ENCODE results near the gene ELMOD3. TPM values are rescaled to one million over a fixed set of nuclear protein-coding genes. Genes with fewer than 3 reads are reported as not detected.
"Not testable (repeated sequence)": the region's sequence is repeated elsewhere in the genome, so short reads cannot be mapped to it uniquely, and the experiment has no call there.

ELMOD3 gene
- total RNA-seq, 1 experiment from 2014 or later: 18.1 TPM

DNA sequence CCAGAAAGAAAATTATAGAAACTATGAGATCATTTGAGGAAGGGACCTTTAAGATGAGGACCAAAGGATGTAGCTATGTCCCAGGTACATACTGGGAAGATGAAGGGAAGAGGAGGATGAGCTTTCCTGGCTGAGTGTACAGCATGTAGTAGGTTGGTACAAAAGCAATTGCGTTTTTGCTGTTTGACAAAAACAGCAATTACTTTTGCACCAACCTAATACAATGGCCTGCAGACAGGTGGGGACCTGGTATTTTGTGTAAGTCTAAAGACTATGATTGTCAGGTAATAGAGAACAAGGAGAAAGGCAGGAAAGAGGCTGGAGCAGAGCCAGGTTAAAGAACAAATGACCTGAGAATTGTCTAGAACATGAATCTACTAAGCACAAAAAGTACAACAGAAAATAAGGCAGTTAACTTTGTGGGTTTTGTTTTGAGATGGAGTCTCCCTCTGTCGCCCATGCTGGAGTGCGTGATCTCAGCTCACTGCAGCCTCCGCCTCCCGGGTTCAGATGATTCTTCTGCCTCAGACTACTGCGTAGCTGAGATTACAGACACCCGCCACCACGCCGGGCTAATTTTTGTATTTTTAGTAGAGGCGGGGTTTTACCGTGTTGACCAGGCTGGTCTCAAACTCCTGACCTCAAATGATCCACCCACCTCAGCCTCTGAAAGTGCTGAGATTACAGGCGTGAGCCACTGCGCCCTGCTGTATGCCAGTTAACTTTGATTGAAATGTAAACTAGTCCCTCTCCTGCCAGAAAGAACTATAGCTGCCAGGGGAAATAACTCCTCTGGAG lies 23.5 kb upstream of the ELMOD3 start:
- intact Hi-C loops (cut with micrococcal nuclease; ENCODE audit: unreplicated experiment): no loop called here
- DNase-seq: no peak

DNA sequence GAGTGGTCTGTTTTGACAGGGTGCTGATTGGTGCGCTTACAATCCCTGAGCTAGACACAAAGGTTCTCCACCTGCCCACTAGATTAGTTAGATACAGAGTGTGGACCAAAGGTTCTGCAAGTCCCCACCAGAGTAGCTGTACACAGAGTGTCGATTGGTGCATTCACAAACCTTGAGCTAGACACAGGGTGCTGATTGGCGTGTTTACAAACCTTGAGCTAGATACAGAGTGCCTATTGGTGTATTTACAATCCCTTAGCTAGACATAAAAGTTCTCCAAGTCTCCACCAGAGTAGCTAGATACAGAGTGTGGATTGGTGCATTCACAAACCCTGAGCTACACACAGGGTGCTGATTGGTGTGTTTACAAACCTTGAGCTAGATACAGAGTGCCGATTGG lies 20.7 kb upstream of the ELMOD3 start:
- BruUV-seq (replicated peaks); DNase-seq; H3K27me3 ChIP-seq (ENCODE audit: insufficient read depth, low read depth); H3K4me3 ChIP-seq; H3K4me1 ChIP-seq (replicated peaks; ENCODE audit: insufficient read depth); H3K36me3 ChIP-seq (ENCODE audit: low read depth); H3K9me2 ChIP-seq (ENCODE audit: insufficient read depth); POLR2A ChIA-PET (ENCODE audit: unreplicated experiment); H3K9me3 ChIP-seq (ENCODE audit: insufficient read depth, low read depth); H3K4me2 ChIP-seq; H2AFZ ChIP-seq; H4K20me1 ChIP-seq (ENCODE audit: insufficient read depth); H3K27ac ChIP-seq; H3K79me2 ChIP-seq (ENCODE audit: low read depth); intact Hi-C loops (cut with micrococcal nuclease; ENCODE audit: unreplicated experiment); H3F3A ChIP-seq (ENCODE audit: insufficient read depth, low read depth); CTCF ChIA-PET: not testable (repeated sequence)

More for the DNA sequence above, 23.5 kb upstream of the ELMOD3 start:
- H3K9me3 ChIP-seq (ENCODE audit: insufficient read depth, low read depth): no peaks in the 10 kb centered on the region
- TF ChIP-seq, protein P1, sequence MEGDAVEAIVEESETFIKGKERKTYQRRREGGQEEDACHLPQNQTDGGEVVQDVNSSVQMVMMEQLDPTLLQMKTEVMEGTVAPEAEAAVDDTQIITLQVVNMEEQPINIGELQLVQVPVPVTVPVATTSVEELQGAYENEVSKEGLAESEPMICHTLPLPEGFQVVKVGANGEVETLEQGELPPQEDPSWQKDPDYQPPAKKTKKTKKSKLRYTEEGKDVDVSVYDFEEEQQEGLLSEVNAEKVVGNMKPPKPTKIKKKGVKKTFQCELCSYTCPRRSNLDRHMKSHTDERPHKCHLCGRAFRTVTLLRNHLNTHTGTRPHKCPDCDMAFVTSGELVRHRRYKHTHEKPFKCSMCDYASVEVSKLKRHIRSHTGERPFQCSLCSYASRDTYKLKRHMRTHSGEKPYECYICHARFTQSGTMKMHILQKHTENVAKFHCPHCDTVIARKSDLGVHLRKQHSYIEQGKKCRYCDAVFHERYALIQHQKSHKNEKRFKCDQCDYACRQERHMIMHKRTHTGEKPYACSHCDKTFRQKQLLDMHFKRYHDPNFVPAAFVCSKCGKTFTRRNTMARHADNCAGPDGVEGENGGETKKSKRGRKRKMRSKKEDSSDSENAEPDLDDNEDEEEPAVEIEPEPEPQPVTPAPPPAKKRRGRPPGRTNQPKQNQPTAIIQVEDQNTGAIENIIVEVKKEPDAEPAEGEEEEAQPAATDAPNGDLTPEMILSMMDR (conservative IDR thresholded peaks at IDR 0.05): no peak
- no peak for TF ChIP-seq EZH2 (IDR thresholded peaks at IDR 0.05; ENCODE audit: low read depth)
- peaks cover 5% of the 10 kb centered on the region for H4K20me1 ChIP-seq (ENCODE audit: insufficient read depth)
- H3K4me3 ChIP-seq: no peak overlapping the region
- H3K4me1 ChIP-seq (replicated peaks; ENCODE audit: insufficient read depth): peaks cover 13% of the 10 kb centered on the region
- no peak overlapping the region for H3K4me2 ChIP-seq
- H3K79me2 ChIP-seq (ENCODE audit: low read depth): peaks cover 22% of the 10 kb centered on the region
- H3K27me3 ChIP-seq (ENCODE audit: insufficient read depth, low read depth): no peaks in the 10 kb centered on the region
- H3K27ac ChIP-seq: no peak overlapping the region
- BruUV-seq (replicated peaks): no TSS peak
- H2AFZ ChIP-seq: no peak overlapping the region
- no peaks in the 10 kb centered on the region for H3K9me2 ChIP-seq (ENCODE audit: insufficient read depth)
- H3K36me3 ChIP-seq (ENCODE audit: low read depth): peaks cover under 1% of the 10 kb centered on the region
- POLR2A ChIA-PET (ENCODE audit: unreplicated experiment): no interaction called here
- CTCF ChIA-PET: no interaction called here
- no peaks in the 10 kb centered on the region; the same call in 1 of the 2 replicates for H3F3A ChIP-seq (ENCODE audit: insufficient read depth, low read depth)

DNA sequence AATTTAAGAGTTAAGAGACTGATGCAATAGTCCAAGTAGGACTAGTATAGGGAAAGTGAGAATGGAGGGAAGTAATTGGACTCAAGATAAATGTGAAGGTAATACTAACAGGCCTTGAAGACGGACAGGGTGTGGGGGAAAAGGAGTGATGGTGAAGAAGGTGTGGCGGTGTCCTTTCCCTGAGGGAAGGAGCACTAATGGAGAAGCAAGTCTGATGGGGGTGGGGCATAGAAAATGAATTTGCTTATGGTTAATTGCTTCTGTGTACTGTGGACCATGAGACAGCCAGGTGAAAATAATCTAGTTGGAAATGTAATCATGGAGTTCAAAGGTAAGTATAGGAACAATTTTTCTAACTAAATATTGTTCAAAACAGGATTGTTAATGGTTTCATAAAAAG lies 19.6 kb upstream of the ELMOD3 start:
- Histone ChIP-seq H2AFZ (no peak overlapping the region), H3K4me3 (no peak overlapping the region), H3K36me3 (ENCODE audit: low read depth) (no peaks in the 10 kb centered on the region), H3K27ac (no peak overlapping the region), H3F3A (ENCODE audit: insufficient read depth, low read depth) (peaks cover 5% of the 10 kb centered on the region; the same call in 1 of the 2 replicates), H3K79me2 (ENCODE audit: low read depth) (no peaks in the 10 kb centered on the region), H3K9me3 (ENCODE audit: insufficient read depth, low read depth) (no peaks in the 10 kb centered on the region), H3K27me3 (ENCODE audit: insufficient read depth, low read depth) (no peaks in the 10 kb centered on the region), H3K9me2 (ENCODE audit: insufficient read depth) (no peaks in the 10 kb centered on the region), H4K20me1 (ENCODE audit: insufficient read depth) (no peaks in the 10 kb centered on the region), H3K4me2 (no peak overlapping the region), H3K4me1 (replicated peaks; ENCODE audit: insufficient read depth) (no peaks in the 10 kb centered on the region)
- intact Hi-C loops (cut with micrococcal nuclease; ENCODE audit: unreplicated experiment): no loop called here
- no TSS peak for BruUV-seq (replicated peaks)
- DNase-seq: no peak
- CTCF ChIA-PET: no interaction called here
- POLR2A ChIA-PET (ENCODE audit: unreplicated experiment): no interaction called here
- TF ChIP-seq EZH2 (IDR thresholded peaks at IDR 0.05; ENCODE audit: low read depth): no peak
- TF ChIP-seq, protein P1 (conservative IDR thresholded peaks at IDR 0.05): no peak
